ENCODE measurements around the gene ZBTB16. TPM values are rescaled to one million over a fixed set of nuclear protein-coding genes. Genes with fewer than 3 reads are reported as not detected.

Gene ZBTB16
- total and polyA plus RNA-seq, 2 of the 4 experiments (the other 2 are of a cell fraction): not detected

DNA sequence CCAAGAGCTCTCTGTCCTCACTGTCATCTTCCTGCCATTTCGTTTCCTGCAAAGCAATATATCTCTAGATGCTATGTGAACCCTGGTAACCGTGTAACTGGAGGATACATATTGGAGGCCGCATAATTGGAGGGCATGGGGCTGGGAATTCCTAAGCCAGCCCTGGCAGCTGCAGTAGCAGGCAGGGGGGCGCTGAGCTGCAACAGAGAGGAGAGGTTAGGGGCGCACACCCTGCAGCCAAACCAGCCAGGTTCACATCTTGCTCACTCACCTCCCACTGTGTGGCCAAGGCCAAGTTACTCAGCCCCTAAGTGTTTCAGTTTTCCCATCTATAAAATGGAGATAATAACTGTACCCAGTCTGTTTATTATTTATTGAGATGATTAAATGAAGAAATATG is 39.9 kb upstream of the ZBTB16 start:
- Histone ChIP-seq H3K27me3 (ENCODE audit: control insufficient read depth, insufficient read depth, low read length) (no peaks in the 10 kb centered on the region), H3K36me3 (ENCODE audit: control insufficient read depth, insufficient read depth, low read length) (no peaks in the 10 kb centered on the region), H2BK5ac (ENCODE audit: low read depth, low read length, poor library complexity, severe bottlenecking) (no peak overlapping the region), H3K56ac (ENCODE audit: extremely low read depth, insufficient read depth, low read length) (no peak overlapping the region), H3K23ac (ENCODE audit: low read depth, low read length) (no peak overlapping the region), H3K27ac (ENCODE audit: insufficient read depth, low read length) (no peak overlapping the region), H2AFZ (replicated peaks; ENCODE audit: low read length, poor library complexity) (no peak overlapping the region), H3K9ac (ENCODE audit: low read depth, low read length) (no peak overlapping the region), H4K91ac (ENCODE audit: insufficient read depth, low read depth, low read length) (no peak overlapping the region), H3K4me3 (ENCODE audit: insufficient read depth, low read depth, low read length) (no peak overlapping the region), H2BK15ac (ENCODE audit: low read depth, low read length) (no peak overlapping the region), H2AK5ac (ENCODE audit: low read depth, low read length) (no peak overlapping the region), H3K18ac (ENCODE audit: low read depth, low read length) (no peak overlapping the region), H3K14ac (replicated peaks; ENCODE audit: low read depth, low read length) (no peak overlapping the region), H3K4me1 (ENCODE audit: control insufficient read depth, insufficient read depth, low read length) (no peaks in the 10 kb centered on the region), H3K9me1 (ENCODE audit: insufficient read depth, low read length) (no peaks in the 10 kb centered on the region), H3K4me2 (ENCODE audit: low read depth, low read length) (no peak overlapping the region), H3K4ac (ENCODE audit: low read depth, low read length) (no peak overlapping the region), H3K9me3 (ENCODE audit: control insufficient read depth, insufficient read depth, low read length) (no peaks in the 10 kb centered on the region), H4K8ac (ENCODE audit: low read depth in 2 of 2, low read length in 2 of 2) (no peak overlapping the region), H2BK20ac (ENCODE audit: low read depth, low read length) (no peak overlapping the region), H4K20me1 (ENCODE audit: insufficient read depth, low read length) (no peaks in the 10 kb centered on the region), H3K79me1 (ENCODE audit: low read depth in 1 of 2, low read length in 2 of 2) (no peaks in the 10 kb centered on the region), H2AK9ac (replicated peaks; ENCODE audit: low read depth, low read length, poor library complexity) (no peak overlapping the region), H2BK120ac (ENCODE audit: low read depth, low read length) (no peak overlapping the region), H4K5ac (ENCODE audit: low read depth, low read length) (no peak overlapping the region)
- no TSS peak for BruUV-seq (replicated peaks)
- in situ Hi-C loops (cut with MboI; ENCODE audit: low sequenced_read_pairs) (loop anchor here (25.0 kb wide), 1 partner anchor 568 kb away; the partner anchor contains the start of gene NXPE4), intact Hi-C loops (cut with micrococcal nuclease) (no loop called here), dilution Hi-C loops (cut with HindIII; ENCODE audit: low sequenced_read_pairs, unreplicated experiment) (no loop called here)
- WGBS, 2 experiments (ENCODE audit: extremely low coverage in 2 of 2, insufficient read length in 1 of 2): 33% methylated on average over 1 of the region's 5 CpGs; no CpG with 5 or more reads in 1 of the 2 experiments
- DNase-seq (no peak), ATAC-seq (ENCODE audit: low read depth) (no peak)
- ChIA-PET CTCF (no interaction called here), POLR2A (ENCODE audit: unreplicated experiment) (no interaction called here)
- TF ChIP-seq MXI1 (IDR thresholded peaks at IDR 0.05; ENCODE audit: borderline replicate concordance, low read depth, low read length): no peak
- no peak for TF ChIP-seq FOS (IDR thresholded peaks at IDR 0.05; ENCODE audit: low read depth, low read length)
- TF ChIP-seq CHD1 (IDR thresholded peaks at IDR 0.05; ENCODE audit: low read depth, low read length): no peak
- TF ChIP-seq RAD21 (IDR thresholded peaks at IDR 0.05; ENCODE audit: low read length): no peak
- no peak for TF ChIP-seq RCOR1 (IDR thresholded peaks at IDR 0.05; ENCODE audit: insufficient replicate concordance, low read length)
- no peak for TF ChIP-seq RFX5 (IDR thresholded peaks at IDR 0.05; ENCODE audit: low read depth, low read length)
- TF ChIP-seq, protein P1, sequence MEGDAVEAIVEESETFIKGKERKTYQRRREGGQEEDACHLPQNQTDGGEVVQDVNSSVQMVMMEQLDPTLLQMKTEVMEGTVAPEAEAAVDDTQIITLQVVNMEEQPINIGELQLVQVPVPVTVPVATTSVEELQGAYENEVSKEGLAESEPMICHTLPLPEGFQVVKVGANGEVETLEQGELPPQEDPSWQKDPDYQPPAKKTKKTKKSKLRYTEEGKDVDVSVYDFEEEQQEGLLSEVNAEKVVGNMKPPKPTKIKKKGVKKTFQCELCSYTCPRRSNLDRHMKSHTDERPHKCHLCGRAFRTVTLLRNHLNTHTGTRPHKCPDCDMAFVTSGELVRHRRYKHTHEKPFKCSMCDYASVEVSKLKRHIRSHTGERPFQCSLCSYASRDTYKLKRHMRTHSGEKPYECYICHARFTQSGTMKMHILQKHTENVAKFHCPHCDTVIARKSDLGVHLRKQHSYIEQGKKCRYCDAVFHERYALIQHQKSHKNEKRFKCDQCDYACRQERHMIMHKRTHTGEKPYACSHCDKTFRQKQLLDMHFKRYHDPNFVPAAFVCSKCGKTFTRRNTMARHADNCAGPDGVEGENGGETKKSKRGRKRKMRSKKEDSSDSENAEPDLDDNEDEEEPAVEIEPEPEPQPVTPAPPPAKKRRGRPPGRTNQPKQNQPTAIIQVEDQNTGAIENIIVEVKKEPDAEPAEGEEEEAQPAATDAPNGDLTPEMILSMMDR (conservative IDR thresholded peaks at IDR 0.05; ENCODE audit: low read depth, low read length): no peak
- no peak for TF ChIP-seq CEBPB (IDR thresholded peaks at IDR 0.05; ENCODE audit: low read depth, low read length)
- no peak for TF ChIP-seq MAZ (IDR thresholded peaks at IDR 0.05; ENCODE audit: borderline replicate concordance, low read depth, low read length)
- TF ChIP-seq SMC3 (IDR thresholded peaks at IDR 0.05; ENCODE audit: low read depth, low read length): no peak
- TF ChIP-seq BHLHE40 (IDR thresholded peaks at IDR 0.05; ENCODE audit: low read depth, low read length): no peak
- TF ChIP-seq MAFK (IDR thresholded peaks at IDR 0.05; ENCODE audit: low read depth, low read length): no peak
- TF ChIP-seq NFE2L2 (IDR thresholded peaks at IDR 0.05; ENCODE audit: low read depth, low read length): no peak
- TF ChIP-seq, protein P2, sequence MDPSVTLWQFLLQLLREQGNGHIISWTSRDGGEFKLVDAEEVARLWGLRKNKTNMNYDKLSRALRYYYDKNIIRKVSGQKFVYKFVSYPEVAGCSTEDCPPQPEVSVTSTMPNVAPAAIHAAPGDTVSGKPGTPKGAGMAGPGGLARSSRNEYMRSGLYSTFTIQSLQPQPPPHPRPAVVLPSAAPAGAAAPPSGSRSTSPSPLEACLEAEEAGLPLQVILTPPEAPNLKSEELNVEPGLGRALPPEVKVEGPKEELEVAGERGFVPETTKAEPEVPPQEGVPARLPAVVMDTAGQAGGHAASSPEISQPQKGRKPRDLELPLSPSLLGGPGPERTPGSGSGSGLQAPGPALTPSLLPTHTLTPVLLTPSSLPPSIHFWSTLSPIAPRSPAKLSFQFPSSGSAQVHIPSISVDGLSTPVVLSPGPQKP (IDR thresholded peaks at IDR 0.05; ENCODE audit: borderline replicate concordance, low read depth, low read length): no peak
- TF ChIP-seq, protein P3, sequence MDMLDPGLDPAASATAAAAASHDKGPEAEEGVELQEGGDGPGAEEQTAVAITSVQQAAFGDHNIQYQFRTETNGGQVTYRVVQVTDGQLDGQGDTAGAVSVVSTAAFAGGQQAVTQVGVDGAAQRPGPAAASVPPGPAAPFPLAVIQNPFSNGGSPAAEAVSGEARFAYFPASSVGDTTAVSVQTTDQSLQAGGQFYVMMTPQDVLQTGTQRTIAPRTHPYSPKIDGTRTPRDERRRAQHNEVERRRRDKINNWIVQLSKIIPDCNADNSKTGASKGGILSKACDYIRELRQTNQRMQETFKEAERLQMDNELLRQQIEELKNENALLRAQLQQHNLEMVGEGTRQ (IDR thresholded peaks at IDR 0.05; ENCODE audit: low read depth, low read length): no peak
- no peak for TF ChIP-seq POLR2A (IDR thresholded peaks at IDR 0.05; ENCODE audit: low read depth, low read length)

Data from IMR-90 (cell line).